Naive thymus-derived CD4-positive, alpha-beta T cell (primary cell): ENCODE results near the gene C4orf36. TPM values are rescaled to one million over a fixed set of nuclear protein-coding genes. Genes with fewer than 3 reads are reported as not detected.

Source experiments
- ATAC-seq: fragments of 150-1000 bp; cut with Tn5 transposase; 2 replicates; pipeline ENCODE4 v1.10.0; 2021; ENCODE audit warnings: mild to moderate bottlenecking, moderate library complexity
- CTCF ChIA-PET: fragments of 350-600 bp; sonication (Branson Sonifier 250); formaldehyde crosslinking; loops from one replicate; lab custom pipeline; 2021; ENCODE audit warnings: antibody characterized with exemption; lab: Charles Lee
- POLR2A ChIA-PET: fragments of 350-600 bp; sonication (Branson Sonifier 250); formaldehyde crosslinking; loops from one replicate; lab custom pipeline; 2021; ENCODE audit warnings: antibody characterized with exemption, inconsistent platforms; lab: Charles Lee
- DNase-seq, 9 donors: peaks; one replicate each; pipeline versions ENCODE4 v3.0.0 to v3.0.0-alpha.2; 2020 to 2022; ENCODE audit warnings: mixed read lengths in 1 of 9
- H3K27ac ChIP-seq: one replicate; pipeline ENCODE4 v1.7.0; 2013; ENCODE audit warnings: mild to moderate bottlenecking, low read depth, low read length, moderate library complexity
- H3K27me3 ChIP-seq, 2 donors: one replicate each; pipeline ENCODE4 v1.7.0; 2013; ENCODE audit warnings: low read length in 2 of 2, mild to moderate bottlenecking in 2 of 2, moderate library complexity in 2 of 2; ENCODE audit not compliant: control insufficient read depth in 2 of 2, insufficient read depth in 2 of 2
- H3K36me3 ChIP-seq, 3 experiments: 1 replicate in 2 of 3; 2 replicates in 1 of 3; pipeline ENCODE4 v1.7.0; 2013; ENCODE audit warnings: low read length in 3 of 3, mild to moderate bottlenecking in 3 of 3, moderate library complexity in 1 of 3; ENCODE audit not compliant: insufficient read depth in 3 of 3, control insufficient read depth in 2 of 3
- H3K4me1 ChIP-seq, 2 donors: one replicate each; pipeline ENCODE4 v1.7.0; 2013; ENCODE audit warnings: low read length in 2 of 2, mild to moderate bottlenecking in 2 of 2, moderate library complexity in 1 of 2; ENCODE audit not compliant: control insufficient read depth in 2 of 2, insufficient read depth in 2 of 2
- H3K4me3 ChIP-seq: 2 replicates; pipeline ENCODE4 v1.7.0; 2013; ENCODE audit warnings: mild to moderate bottlenecking, low read length
- H3K9me3 ChIP-seq, 3 experiments: 1 replicate in 2 of 3; 2 replicates in 1 of 3; pipeline ENCODE4 v1.7.0; 2013; ENCODE audit warnings: low read length in 3 of 3; ENCODE audit not compliant: control insufficient read depth in 2 of 3
- H3K27ac Mint-ChIP-seq, 9 donors: one replicate each; pipeline ENCODE4 v1.8.0; 2020 to 2022; ENCODE audit warnings: mixed read lengths in 9 of 9, mild to moderate bottlenecking in 8 of 9, moderate library complexity in 5 of 9, inconsistent platforms in 2 of 9
- H3K27me3 Mint-ChIP-seq, 5 donors: one replicate each; pipeline ENCODE4 v1.8.0; 2021 to 2022; ENCODE audit warnings: mixed read lengths in 5 of 5, mild to moderate bottlenecking in 1 of 5
- H3K36me3 Mint-ChIP-seq, 5 donors: one replicate each; pipeline ENCODE4 v1.8.0; 2020 to 2022; ENCODE audit warnings: mixed read lengths in 5 of 5, mild to moderate bottlenecking in 3 of 5, inconsistent platforms in 1 of 5
- H3K4me1 Mint-ChIP-seq, 7 donors: one replicate each; pipeline ENCODE4 v1.8.0; 2020 to 2022; ENCODE audit warnings: mixed read lengths in 7 of 7, mild to moderate bottlenecking in 3 of 7, inconsistent platforms in 1 of 7
- H3K4me3 Mint-ChIP-seq, 10 donors: one replicate each; pipeline ENCODE4 v1.8.0; 2020 to 2022; ENCODE audit warnings: mild to moderate bottlenecking in 10 of 10, mixed read lengths in 10 of 10, moderate library complexity in 6 of 10, inconsistent platforms in 2 of 10
- H3K9me3 Mint-ChIP-seq, 11 donors: one replicate each; pipeline ENCODE4 v1.8.0; 2020 to 2022; ENCODE audit warnings: mixed read lengths in 11 of 11, mild to moderate bottlenecking in 4 of 11, inconsistent platforms in 1 of 11, moderate library complexity in 1 of 11
- intact Hi-C, 2 donors: fragments of 100-400 bp; cut with micrococcal nuclease; formaldehyde crosslinking; loops; one replicate each; pipeline ENCODE4 v1.15.1; 2023
- polyA plus RNA-seq, 2 donors: library from polyadenylated mRNA; unstranded; fragments of 300-500 nt; fragmentation: Illumina TruSeq; gene quantifications; one replicate each; pipeline ENCODE4 v1.2.3, GENCODE V29; 2021
- total RNA-seq, 6 experiments: library from RNA in 5 of 6; stranded (reverse) in 5 of 6; gene quantifications; 1 replicate in 5 of 6; 2 replicates in 1 of 6; pipeline ENCODE4 v1.2.3 and lab custom pipeline; 2021 to 2026

C4orf36 gene
- total and polyA plus RNA-seq, 7 experiments from 2014 or later: not detected

DNA sequence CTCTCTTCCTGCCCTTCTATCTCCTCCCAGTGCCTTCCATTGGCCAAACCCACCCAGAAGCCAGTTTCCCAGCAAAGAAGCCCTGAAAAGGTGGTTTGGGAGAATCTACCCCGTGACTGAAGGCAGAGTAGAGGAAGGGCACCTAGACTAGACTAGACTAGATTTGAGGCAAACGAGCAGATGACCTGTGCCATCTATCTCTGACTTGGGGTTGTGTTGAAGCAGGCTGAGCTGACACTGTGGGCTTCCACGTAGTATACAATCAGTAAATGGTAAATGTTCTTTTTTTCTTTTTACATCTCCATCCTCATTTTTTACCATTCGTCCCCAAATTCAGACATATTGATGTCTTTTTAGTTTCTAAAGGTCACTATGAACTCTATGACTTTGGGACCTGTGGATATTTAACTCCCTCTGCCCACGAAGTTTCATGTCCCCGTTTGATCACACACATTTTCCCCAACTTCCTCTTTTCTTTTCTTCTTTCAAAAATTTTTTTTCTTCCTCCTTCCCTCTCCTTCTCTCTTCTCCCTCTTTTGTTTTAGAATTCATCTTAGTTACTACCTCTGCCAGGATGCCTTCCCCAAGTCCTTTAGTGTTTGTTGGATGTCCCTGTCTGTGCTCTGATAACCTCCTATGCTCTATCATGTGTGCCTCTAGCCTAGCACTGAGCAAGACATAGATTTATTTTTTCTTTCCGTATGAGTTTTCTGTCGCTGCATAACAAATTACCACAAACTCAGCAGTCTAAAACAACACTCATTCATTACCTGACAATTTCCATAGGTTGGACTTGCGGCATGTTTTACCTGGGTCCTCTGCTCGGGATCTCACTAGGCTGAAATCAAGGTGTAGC lies 36.4 kb upstream of the C4orf36 start:
- ChIA-PET CTCF (interaction anchor here (0.5 to 1.4 kb wide), 3 partner anchors 128 to 165 kb away, joined by 3 to 4 read pairs (median 4); no protein-coding TSS in a partner anchor), POLR2A (interaction anchor here (1.4 kb wide), 1 partner anchor 78 kb away, joined by 4 read pairs; no protein-coding TSS in a partner anchor)
- peaks cover 0 to 2% of the 10 kb centered on the region in 2 donors for H3K4me1 ChIP-seq
- Mint-ChIP-seq H3K36me3 (peaks cover 0 to 12% (median 3%) of the 10 kb centered on the region in 5 donors), H3K4me3 (no peak overlapping the region), H3K27me3 (no peaks in the 10 kb centered on the region), H3K9me3 (peaks cover 0 to 1% (median 0%) of the 10 kb centered on the region in 11 donors), H3K27ac (peak overlapping the region in 2 of 9 donors; percentile 4 to 46), H3K4me1 (peaks cover 2 to 23% (median 6%) of the 10 kb centered on the region in 7 donors)
- DNase-seq (no peak), ATAC-seq (no peak)
- H3K36me3 ChIP-seq: no peaks in the 10 kb centered on the region
- H3K4me3 ChIP-seq: no peak overlapping the region
- no peak overlapping the region for H3K27ac ChIP-seq
- intact Hi-C loops: no loop called here
- no peaks in the 10 kb centered on the region for H3K27me3 ChIP-seq
- no peaks in the 10 kb centered on the region for H3K9me3 ChIP-seq

DNA sequence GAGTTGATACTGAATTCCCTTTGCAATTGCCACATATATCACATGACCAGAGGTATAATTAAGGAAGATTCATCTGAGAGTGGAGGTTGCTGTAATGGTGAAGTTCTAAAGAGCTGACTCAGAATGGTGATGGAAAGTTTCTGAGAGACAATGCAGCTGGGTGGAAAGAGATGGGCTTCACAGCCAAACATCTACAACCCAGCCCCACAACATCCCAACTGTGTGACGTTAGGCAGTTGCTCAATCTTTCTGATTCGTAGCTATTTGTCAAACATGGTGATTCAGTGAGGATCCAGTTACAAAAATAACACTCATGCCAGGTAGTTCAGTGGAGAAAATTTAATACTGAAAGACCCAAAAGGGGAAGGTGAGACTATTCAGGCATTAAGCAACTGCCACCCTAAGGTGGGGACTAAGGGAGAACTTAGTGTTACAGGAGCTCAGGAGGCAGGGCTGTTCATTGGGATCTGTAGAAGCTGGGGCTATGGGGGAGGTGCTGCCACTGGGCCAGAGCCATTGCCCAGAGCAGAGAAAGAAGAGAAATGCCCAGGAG lies 35.7 kb upstream of the C4orf36 start:
- Histone ChIP-seq H3K27ac (no peak overlapping the region), H3K9me3 (no peaks in the 10 kb centered on the region), H3K4me1 (no peaks in the 10 kb centered on the region), H3K27me3 (no peaks in the 10 kb centered on the region), H3K4me3 (no peak overlapping the region), H3K36me3 (no peaks in the 10 kb centered on the region)
- peaks cover 0 to 20% (median 5%) of the 10 kb centered on the region in 7 donors for H3K4me1 Mint-ChIP-seq
- intact Hi-C loops: no loop called here
- ATAC-seq (peak; percentile 72), DNase-seq (no peak)
- no peaks in the 10 kb centered on the region for H3K27me3 Mint-ChIP-seq
- POLR2A ChIA-PET: no interaction called here
- no peak overlapping the region for H3K4me3 Mint-ChIP-seq
- peak overlapping the region in 2 of 9 donors; percentile 46 to 57 for H3K27ac Mint-ChIP-seq
- peaks cover 0 to 12% (median 3%) of the 10 kb centered on the region in 5 donors for H3K36me3 Mint-ChIP-seq
- peaks cover 0 to 1% (median 0%) of the 10 kb centered on the region in 11 donors for H3K9me3 Mint-ChIP-seq
- CTCF ChIA-PET: interaction anchor here (0.5 to 1.4 kb wide), 4 partner anchors 17 to 165 kb away, joined by 3 to 4 read pairs (median 4); no protein-coding TSS in a partner anchor

DNA sequence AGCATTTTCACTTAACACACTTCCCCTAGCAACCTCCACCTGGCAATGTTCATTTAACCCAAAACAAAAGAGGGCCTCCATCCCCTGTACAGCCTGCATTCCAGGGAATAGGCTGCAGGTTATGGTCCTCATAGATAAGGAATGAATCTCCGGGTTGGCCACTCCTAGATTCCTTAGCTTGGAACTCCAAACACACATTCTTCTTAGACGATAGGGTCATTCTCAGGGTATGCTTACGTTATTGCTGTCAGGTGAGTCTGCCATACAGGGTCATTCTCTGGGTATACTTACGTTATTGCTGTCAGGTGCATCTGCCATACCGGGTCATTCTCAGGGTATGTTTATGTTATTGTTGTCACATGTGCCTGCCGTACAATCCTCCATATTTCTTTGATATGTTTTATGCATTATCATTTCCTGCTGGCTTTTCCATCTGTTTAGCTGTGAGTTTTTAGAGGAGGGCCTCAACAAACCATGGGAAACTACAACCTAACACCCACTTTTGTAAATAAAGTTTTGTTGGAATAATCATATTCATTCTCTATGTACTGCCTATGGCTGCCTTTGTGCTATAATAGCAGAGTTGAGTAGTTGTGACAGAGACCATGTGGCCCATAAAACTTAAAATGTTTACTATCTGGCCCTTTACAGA lies 34.3 kb upstream of the C4orf36 start:
- Histone ChIP-seq H3K4me1 (no peaks in the 10 kb centered on the region), H3K9me3 (no peaks in the 10 kb centered on the region), H3K27me3 (no peaks in the 10 kb centered on the region), H3K36me3 (no peaks in the 10 kb centered on the region), H3K27ac (no peak overlapping the region), H3K4me3 (no peak overlapping the region)
- intact Hi-C loops: no loop called here
- Mint-ChIP-seq H3K4me1 (peaks cover 0 to 24% (median 5%) of the 10 kb centered on the region in 7 donors), H3K36me3 (peaks cover 0 to 12% (median 3%) of the 10 kb centered on the region in 5 donors), H3K4me3 (no peak overlapping the region), H3K27ac (no peak overlapping the region), H3K27me3 (no peaks in the 10 kb centered on the region), H3K9me3 (peaks cover 0 to 1% (median 0%) of the 10 kb centered on the region in 11 donors)
- POLR2A ChIA-PET: interaction anchor here (0.6 to 0.9 kb wide), 3 partner anchors 10 to 179 kb away, joined by 3 read pairs; no protein-coding TSS in a partner anchor
- ATAC-seq: no peak
- CTCF ChIA-PET: interaction anchor here (1.0 to 1.4 kb wide), 2 partner anchors 163 to 167 kb away, joined by 3 to 4 read pairs; no protein-coding TSS in a partner anchor
- DNase-seq: no peak

DNA sequence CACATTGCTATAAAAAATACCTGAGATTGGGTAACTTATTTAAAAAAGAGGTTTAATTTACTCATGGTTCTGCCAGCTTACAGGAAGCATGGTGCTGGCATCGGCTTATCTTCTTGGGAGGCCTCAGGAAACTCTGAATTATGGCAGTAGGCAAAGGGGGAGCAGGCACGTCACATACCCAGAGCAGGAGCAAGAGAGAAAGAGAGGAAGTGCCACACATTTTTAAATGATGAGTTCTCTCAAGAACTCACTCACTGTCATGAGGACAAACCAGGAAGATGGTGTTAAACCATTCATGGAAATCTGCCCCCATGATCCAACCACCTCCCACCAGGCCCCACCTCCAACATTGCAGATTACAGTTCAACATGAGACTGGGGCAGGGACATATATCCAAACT lies 32.6 kb upstream of the C4orf36 start:
- no peak overlapping the region for H3K4me3 ChIP-seq
- ATAC-seq (no peak), DNase-seq (no peak)
- no peaks in the 10 kb centered on the region for H3K9me3 ChIP-seq
- H3K27me3 ChIP-seq: no peaks in the 10 kb centered on the region
- Mint-ChIP-seq H3K4me1 (peaks cover 0 to 25% (median 5%) of the 10 kb centered on the region in 7 donors), H3K36me3 (peaks cover 0 to 16% (median 0%) of the 10 kb centered on the region in 5 donors), H3K27ac (peak overlapping the region in 3 of 9 donors; percentile 8 to 50 (median 32)), H3K27me3 (no peaks in the 10 kb centered on the region), H3K9me3 (no peaks in the 10 kb centered on the region), H3K4me3 (no peak overlapping the region)
- no peaks in the 10 kb centered on the region for H3K4me1 ChIP-seq
- CTCF ChIA-PET: interaction anchor here (0.7 to 7.2 kb wide), 3 partner anchors 9 to 166 kb away, joined by 3 to 215 read pairs (median 4); partner anchors contain the start of gene AFF1
- no peaks in the 10 kb centered on the region for H3K36me3 ChIP-seq
- intact Hi-C loops: loop anchor here in 1 of 2 donors (5.0 kb wide), 1 partner anchor 542 kb away; no protein-coding TSS in a partner anchor
- no peak overlapping the region for H3K27ac ChIP-seq
- POLR2A ChIA-PET: interaction anchor here (0.9 to 1.6 kb wide), 3 partner anchors 10 to 171 kb away, joined by 3 to 4 read pairs (median 3); partner anchors contain the start of gene AFF1

DNA sequence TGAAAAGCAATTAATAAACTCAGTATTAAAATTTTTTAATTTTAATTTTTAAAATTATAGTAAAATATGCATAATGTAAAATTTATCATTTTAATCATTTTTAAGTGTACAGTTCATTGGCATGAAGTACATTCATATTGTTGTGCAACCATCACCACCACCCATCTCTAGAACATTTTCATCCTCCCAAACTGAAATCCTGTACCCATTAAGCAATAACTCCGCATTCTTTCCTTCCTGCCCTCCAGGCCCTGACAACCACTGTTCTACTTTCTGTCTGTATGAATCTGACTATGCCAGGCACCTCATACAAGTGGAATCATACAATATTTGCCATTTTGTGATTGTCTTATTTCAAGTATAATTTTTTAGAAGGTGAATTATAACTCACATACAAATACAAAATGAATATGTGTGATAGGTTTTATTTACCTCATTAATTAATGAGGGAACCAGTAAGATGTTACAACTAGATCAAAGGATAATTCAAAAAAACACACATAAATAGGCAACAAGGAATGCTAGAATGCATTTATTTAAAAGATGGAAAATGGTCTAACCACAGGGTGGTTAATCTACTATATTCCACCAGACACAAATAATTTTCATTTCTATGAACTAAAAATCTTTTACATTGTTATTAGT lies 29.5 kb upstream of the C4orf36 start:
- Mint-ChIP-seq H3K4me3 (no peak overlapping the region), H3K4me1 (peaks cover 0 to 13% (median 0%) of the 10 kb centered on the region in 7 donors), H3K36me3 (peaks cover 0 to 24% (median 4%) of the 10 kb centered on the region in 5 donors), H3K9me3 (no peaks in the 10 kb centered on the region), H3K27ac (no peak overlapping the region), H3K27me3 (no peaks in the 10 kb centered on the region)
- H3K36me3 ChIP-seq: no peaks in the 10 kb centered on the region
- CTCF ChIA-PET: interaction anchor here (0.6 to 7.2 kb wide), 21 partner anchors 12 to 316 kb away, joined by 3 to 215 read pairs (median 5); partner anchors contain the start of gene AFF1
- DNase-seq (no peak), ATAC-seq (no peak)
- H3K9me3 ChIP-seq: no peaks in the 10 kb centered on the region
- no peaks in the 10 kb centered on the region for H3K4me1 ChIP-seq
- no peaks in the 10 kb centered on the region for H3K27me3 ChIP-seq
- POLR2A ChIA-PET: interaction anchor here (0.6 to 3.8 kb wide), 9 partner anchors 13 to 299 kb away, joined by 3 to 26 read pairs (median 3); partner anchors contain the start of genes AFF1 and KLHL8
- no peak overlapping the region for H3K4me3 ChIP-seq
- H3K27ac ChIP-seq: no peak overlapping the region
- intact Hi-C loops: loop anchor here (1.0 to 5.0 kb wide), 6 partner anchors 13 to 546 kb away; no protein-coding TSS in a partner anchor
